Adrenal gland (tissue), 5 donors: ENCODE results near the gene CLCF1.

Experiments
- POLR2A ChIP-seq, 2 donors: fragments of 450-650 bp; IDR thresholded peaks; one replicate each; pipeline ENCODE4 v1.6.1; 2017; ENCODE audit warnings: antibody characterized with exemption in 2 of 2, mild to moderate bottlenecking in 2 of 2, moderate library complexity in 1 of 2
- TF ChIP-seq, protein P1 (sequence below), 6 experiments: fragments of 450-650 bp in 4 of 6; fragments of 200-600 bp in 2 of 6; sonication (generic) in 1 of 6; IDR thresholded peaks; 1 replicate in 5 of 6; 2 replicates in 1 of 6; pipeline versions ENCODE4 v1.5.1 to v1.8.0; 2016 to 2021; ENCODE audit warnings: antibody characterized with exemption in 6 of 6, mild to moderate bottlenecking in 2 of 6, moderate library complexity in 1 of 6
- donor health status: DM: no; HTN: no; CAD: no.

- TF ChIP-seq POLR2A (IDR thresholded peaks at IDR 0.05) = no peak
- TF ChIP-seq, protein P1, sequence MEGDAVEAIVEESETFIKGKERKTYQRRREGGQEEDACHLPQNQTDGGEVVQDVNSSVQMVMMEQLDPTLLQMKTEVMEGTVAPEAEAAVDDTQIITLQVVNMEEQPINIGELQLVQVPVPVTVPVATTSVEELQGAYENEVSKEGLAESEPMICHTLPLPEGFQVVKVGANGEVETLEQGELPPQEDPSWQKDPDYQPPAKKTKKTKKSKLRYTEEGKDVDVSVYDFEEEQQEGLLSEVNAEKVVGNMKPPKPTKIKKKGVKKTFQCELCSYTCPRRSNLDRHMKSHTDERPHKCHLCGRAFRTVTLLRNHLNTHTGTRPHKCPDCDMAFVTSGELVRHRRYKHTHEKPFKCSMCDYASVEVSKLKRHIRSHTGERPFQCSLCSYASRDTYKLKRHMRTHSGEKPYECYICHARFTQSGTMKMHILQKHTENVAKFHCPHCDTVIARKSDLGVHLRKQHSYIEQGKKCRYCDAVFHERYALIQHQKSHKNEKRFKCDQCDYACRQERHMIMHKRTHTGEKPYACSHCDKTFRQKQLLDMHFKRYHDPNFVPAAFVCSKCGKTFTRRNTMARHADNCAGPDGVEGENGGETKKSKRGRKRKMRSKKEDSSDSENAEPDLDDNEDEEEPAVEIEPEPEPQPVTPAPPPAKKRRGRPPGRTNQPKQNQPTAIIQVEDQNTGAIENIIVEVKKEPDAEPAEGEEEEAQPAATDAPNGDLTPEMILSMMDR (IDR thresholded peaks at IDR 0.05) = no peak
These were observed 14.1 kb upstream of the CLCF1 start for GRCh38 chr11:67387518-67387917.
